WTC11 (cell line): Measurements from ENCODE around the gene CRACR2A. TPM values are rescaled to one million over a fixed set of nuclear protein-coding genes. Genes with fewer than 3 reads are reported as not detected.

Source experiments
- ATAC-seq: fragments of 200-7000 bp; cut with Tn5 transposase; 2 replicates; pipeline ENCODE4 v1.10.0; 2021; ENCODE audit warnings: mild to moderate bottlenecking, moderate library complexity
- CTCF ChIA-PET: fragments of 300-600 bp; sonication (Branson Sonifier 250); formaldehyde crosslinking; loops from one replicate; lab custom pipeline; 2021; ENCODE audit warnings: antibody characterized with exemption; lab: Charles Lee
- POLR2A ChIA-PET: fragments of 350-600 bp; sonication (Branson Sonifier 250); formaldehyde crosslinking; loops from one replicate; lab custom pipeline; 2021; ENCODE audit warnings: antibody characterized with exemption; lab: Charles Lee
- DNase-seq: peaks from one replicate; pipeline ENCODE4 v3.0.0; 2021; ENCODE audit warnings: low spot score
- H3K27ac Mint-ChIP-seq: 2 replicates; pipeline ENCODE4 v1.8.0; 2021; ENCODE audit warnings: mixed read lengths
- H3K27me3 Mint-ChIP-seq: 2 replicates; pipeline ENCODE4 v1.8.0; 2021; ENCODE audit warnings: low read depth, mild to moderate bottlenecking, moderate library complexity, mixed read lengths
- H3K36me3 Mint-ChIP-seq: 2 replicates; pipeline ENCODE4 v1.8.0; 2021; ENCODE audit warnings: mixed read lengths
- H3K4me1 Mint-ChIP-seq: 2 replicates; pipeline ENCODE4 v1.8.0; 2022; ENCODE audit warnings: mixed read lengths
- H3K4me3 Mint-ChIP-seq: 2 replicates; pipeline ENCODE4 v1.8.0; 2021; ENCODE audit warnings: mild to moderate bottlenecking, moderate library complexity, mixed read lengths
- H3K9me3 Mint-ChIP-seq: 2 replicates; pipeline ENCODE4 v1.8.0; 2021; ENCODE audit warnings: mixed read lengths
- KAT7 ChIP-seq: sonication (generic); formaldehyde crosslinking; IDR thresholded peaks from 2 replicates; pipeline ENCODE4 v1.8.1; 2023; ENCODE audit warnings: missing genetic modification reagents, mild to moderate bottlenecking, borderline replicate concordance
- MXD4 ChIP-seq: fragments of 250-450 bp; sonication (Bioruptor Pico); IDR thresholded peaks from 2 replicates; pipeline ENCODE4 v1.8.0; 2021; ENCODE audit warnings: mild to moderate bottlenecking, moderate library complexity, borderline replicate concordance
- NFATC4 ChIP-seq: fragments of 250-450 bp; sonication (Bioruptor Pico); IDR thresholded peaks from 2 replicates; pipeline ENCODE4 v1.9.0; 2021; ENCODE audit warnings: mild to moderate bottlenecking
- NFE2L1 ChIP-seq: sonication (generic); formaldehyde crosslinking; IDR thresholded peaks from 2 replicates; pipeline ENCODE4 v1.8.1; 2023; ENCODE audit warnings: missing genetic modification reagents
- OVOL2 ChIP-seq: fragments of 250-450 bp; sonication (Bioruptor Pico); IDR thresholded peaks from 2 replicates; pipeline ENCODE4 v1.9.0; 2021; ENCODE audit warnings: mild to moderate bottlenecking, borderline replicate concordance
- TEAD1 ChIP-seq: sonication (generic); formaldehyde crosslinking; IDR thresholded peaks from 2 replicates; pipeline ENCODE4 v1.8.0; 2022; ENCODE audit warnings: mild to moderate bottlenecking, missing genetic modification reagents
- ZBTB21 ChIP-seq: sonication (generic); formaldehyde crosslinking; IDR thresholded peaks from 2 replicates; pipeline ENCODE4 v1.8.1; 2023; ENCODE audit warnings: mild to moderate bottlenecking, missing genetic modification reagents, borderline replicate concordance
- total RNA-seq: library from RNA; stranded (reverse); gene quantifications from 3 replicates; pipeline ENCODE4 v1.2.3, GENCODE V29; 2021
- TF ChIP-seq, protein P1 (sequence below): sonication (generic); formaldehyde crosslinking; IDR thresholded peaks from 2 replicates; pipeline ENCODE4 v1.8.1; 2023; ENCODE audit warnings: mild to moderate bottlenecking, moderate library complexity, missing genetic modification reagents
- TF ChIP-seq, protein P2 (sequence below): sonication (generic); formaldehyde crosslinking; IDR thresholded peaks from 2 replicates; pipeline ENCODE4 v1.8.1; 2023; ENCODE audit warnings: mild to moderate bottlenecking, missing genetic modification reagents, moderate library complexity
- TF ChIP-seq, protein P3 (sequence below): sonication (generic); formaldehyde crosslinking; IDR thresholded peaks from 2 replicates; pipeline ENCODE4 v1.8.0; 2022; ENCODE audit warnings: mild to moderate bottlenecking, missing genetic modification reagents
- TF ChIP-seq, protein P4 (sequence below): sonication (generic); formaldehyde crosslinking; IDR thresholded peaks from 2 replicates; pipeline ENCODE4 v1.8.1; 2022; ENCODE audit warnings: low read depth, mild to moderate bottlenecking, moderate library complexity, missing genetic modification reagents, borderline replicate concordance
- TF ChIP-seq, protein P5 (sequence below): fragments of 250-450 bp; sonication (Bioruptor Pico); conservative IDR thresholded peaks from 2 replicates; pipeline ENCODE4 v1.9.0; 2021; ENCODE audit warnings: mild to moderate bottlenecking
- TF ChIP-seq, protein P6 (sequence below): sonication (generic); formaldehyde crosslinking; IDR thresholded peaks from 2 replicates; pipeline ENCODE4 v1.8.0; 2022; ENCODE audit warnings: missing genetic modification reagents
- TF ChIP-seq, protein P7 (sequence below): sonication (generic); formaldehyde crosslinking; IDR thresholded peaks from 2 replicates; pipeline ENCODE4 v1.8.1; 2022; ENCODE audit warnings: missing genetic modification reagents, borderline replicate concordance

Gene CRACR2A
- total RNA-seq, 1 experiment from 2014 or later, result 2.6 TPM

DNA sequence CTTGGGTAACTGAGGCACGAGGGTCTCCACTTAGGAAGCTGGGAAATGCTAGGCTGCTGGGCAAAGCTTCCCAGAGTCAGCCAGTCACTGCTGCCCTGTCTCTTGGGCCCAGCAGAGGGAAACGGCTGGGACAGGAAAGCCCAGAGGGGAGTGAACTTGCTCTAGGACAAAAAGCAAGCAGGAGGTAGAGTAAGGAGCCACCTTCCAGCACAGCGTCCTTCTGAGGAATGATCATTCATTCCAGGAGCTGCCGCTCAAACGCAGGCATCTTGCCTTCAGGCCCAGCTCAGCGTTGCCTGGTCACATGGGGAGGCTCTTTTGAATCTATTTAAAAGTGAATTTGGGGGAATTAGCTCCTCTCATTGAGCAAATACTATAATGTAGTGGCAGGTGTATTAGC lies 118.6 kb downstream of the CRACR2A start (continued):
- TF ChIP-seq, protein P1, sequence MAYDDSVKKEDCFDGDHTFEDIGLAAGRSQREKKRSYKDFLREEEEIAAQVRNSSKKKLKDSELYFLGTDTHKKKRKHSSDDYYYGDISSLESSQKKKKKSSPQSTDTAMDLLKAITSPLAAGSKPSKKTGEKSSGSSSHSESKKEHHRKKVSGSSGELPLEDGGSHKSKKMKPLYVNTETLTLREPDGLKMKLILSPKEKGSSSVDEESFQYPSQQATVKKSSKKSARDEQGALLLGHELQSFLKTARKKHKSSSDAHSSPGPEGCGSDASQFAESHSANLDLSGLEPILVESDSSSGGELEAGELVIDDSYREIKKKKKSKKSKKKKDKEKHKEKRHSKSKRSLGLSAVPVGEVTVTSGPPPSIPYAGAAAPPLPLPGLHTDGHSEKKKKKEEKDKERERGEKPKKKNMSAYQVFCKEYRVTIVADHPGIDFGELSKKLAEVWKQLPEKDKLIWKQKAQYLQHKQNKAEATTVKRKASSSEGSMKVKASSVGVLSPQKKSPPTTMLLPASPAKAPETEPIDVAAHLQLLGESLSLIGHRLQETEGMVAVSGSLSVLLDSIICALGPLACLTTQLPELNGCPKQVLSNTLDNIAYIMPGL (CRISPR knock-in tag), result no peak
- TF ChIP-seq, protein P2, sequence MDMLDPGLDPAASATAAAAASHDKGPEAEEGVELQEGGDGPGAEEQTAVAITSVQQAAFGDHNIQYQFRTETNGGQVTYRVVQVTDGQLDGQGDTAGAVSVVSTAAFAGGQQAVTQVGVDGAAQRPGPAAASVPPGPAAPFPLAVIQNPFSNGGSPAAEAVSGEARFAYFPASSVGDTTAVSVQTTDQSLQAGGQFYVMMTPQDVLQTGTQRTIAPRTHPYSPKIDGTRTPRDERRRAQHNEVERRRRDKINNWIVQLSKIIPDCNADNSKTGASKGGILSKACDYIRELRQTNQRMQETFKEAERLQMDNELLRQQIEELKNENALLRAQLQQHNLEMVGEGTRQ (CRISPR knock-in tag), result no peak
- TF ChIP-seq, protein P3, sequence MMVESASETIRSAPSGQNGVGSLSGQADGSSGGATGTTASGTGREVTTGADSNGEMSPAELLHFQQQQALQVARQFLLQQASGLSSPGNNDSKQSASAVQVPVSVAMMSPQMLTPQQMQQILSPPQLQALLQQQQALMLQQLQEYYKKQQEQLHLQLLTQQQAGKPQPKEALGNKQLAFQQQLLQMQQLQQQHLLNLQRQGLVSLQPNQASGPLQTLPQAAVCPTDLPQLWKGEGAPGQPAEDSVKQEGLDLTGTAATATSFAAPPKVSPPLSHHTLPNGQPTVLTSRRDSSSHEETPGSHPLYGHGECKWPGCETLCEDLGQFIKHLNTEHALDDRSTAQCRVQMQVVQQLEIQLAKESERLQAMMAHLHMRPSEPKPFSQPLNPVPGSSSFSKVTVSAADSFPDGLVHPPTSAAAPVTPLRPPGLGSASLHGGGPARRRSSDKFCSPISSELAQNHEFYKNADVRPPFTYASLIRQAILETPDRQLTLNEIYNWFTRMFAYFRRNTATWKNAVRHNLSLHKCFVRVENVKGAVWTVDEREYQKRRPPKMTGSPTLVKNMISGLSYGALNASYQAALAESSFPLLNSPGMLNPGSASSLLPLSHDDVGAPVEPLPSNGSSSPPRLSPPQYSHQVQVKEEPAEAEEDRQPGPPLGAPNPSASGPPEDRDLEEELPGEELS, result no peak
- TF ChIP-seq, protein P4, sequence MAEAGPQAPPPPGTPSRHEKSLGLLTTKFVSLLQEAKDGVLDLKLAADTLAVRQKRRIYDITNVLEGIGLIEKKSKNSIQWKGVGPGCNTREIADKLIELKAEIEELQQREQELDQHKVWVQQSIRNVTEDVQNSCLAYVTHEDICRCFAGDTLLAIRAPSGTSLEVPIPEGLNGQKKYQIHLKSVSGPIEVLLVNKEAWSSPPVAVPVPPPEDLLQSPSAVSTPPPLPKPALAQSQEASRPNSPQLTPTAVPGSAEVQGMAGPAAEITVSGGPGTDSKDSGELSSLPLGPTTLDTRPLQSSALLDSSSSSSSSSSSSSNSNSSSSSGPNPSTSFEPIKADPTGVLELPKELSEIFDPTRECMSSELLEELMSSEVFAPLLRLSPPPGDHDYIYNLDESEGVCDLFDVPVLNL, result no peak
- TF ChIP-seq NFATC4 (CRISPR knock-in tag) (no peak), ZBTB21 (CRISPR knock-in tag) (no peak), KAT7 (CRISPR knock-in tag) (no peak)

DNA sequence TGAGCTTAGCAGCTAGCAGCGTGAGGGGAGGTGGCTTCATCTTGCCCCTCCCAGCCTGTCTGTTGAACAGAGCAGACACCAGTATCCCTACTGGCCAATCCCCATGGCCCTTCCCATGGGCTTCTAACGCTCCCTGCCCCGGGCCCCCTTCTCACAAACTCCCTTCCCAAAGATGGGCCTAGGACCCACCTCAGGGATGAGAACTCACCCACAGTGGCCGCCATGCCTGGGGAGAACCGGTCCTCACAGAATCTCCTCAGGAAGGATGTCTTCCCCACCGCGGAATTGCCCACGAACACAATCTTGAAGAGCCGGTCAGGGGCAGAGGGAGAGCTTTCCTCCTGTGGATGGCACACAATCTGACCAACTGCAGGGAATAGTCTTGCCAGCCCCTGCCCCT lies 119.5 kb downstream of the CRACR2A start:
- no peaks in the 10 kb centered on the region for H3K9me3 Mint-ChIP-seq
- no peak overlapping the region for H3K4me3 Mint-ChIP-seq
- DNase-seq, result no peak
- H3K27me3 Mint-ChIP-seq, result peaks cover 3% of the 10 kb centered on the region; the same call in 1 of the 2 replicates
- H3K36me3 Mint-ChIP-seq, result no peaks in the 10 kb centered on the region
- TF ChIP-seq, protein P5, sequence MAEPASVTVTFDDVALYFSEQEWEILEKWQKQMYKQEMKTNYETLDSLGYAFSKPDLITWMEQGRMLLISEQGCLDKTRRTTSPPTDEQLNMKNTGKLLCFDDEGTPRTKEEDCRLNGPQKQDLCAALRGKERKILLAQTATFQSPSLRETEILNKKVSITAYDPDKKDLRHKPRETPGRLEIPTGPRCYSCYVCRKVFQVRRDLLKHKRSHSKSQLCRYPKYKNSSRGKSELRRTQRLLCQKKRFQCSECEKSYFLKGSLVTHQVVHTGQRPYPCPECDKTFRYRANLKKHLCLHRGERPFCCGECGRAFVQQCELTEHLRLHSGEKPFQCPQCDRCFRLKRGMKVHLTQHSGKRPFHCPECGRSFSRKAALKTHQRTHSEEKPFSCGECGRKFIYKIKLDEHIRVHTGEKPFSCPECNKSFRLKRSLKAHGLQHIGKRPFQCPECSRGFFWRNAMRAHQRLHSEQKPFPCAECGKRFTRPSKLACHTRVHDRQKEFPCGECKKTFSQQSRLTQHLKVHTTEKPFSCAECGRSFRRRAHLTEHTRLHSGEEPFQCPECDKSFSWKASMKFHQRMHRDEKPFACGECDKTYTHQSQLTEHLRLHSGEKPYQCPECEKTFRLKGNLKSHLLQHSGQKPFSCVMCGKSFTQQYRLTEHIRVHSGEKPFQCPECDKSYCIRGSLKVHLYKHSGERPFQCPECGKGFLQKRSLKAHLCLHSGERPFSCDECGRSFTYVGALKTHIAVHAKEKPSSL (CRISPR knock-in tag), result no peak
- peaks cover 23% of the 10 kb centered on the region for H3K4me1 Mint-ChIP-seq
- CTCF ChIA-PET, result interaction anchor here (2.3 kb wide), 1 partner anchor 333 kb away, joined by 10 read pairs; no protein-coding TSS in a partner anchor
- POLR2A ChIA-PET, result no interaction called here
- no peak overlapping the region for H3K27ac Mint-ChIP-seq
- no peak for ATAC-seq

DNA sequence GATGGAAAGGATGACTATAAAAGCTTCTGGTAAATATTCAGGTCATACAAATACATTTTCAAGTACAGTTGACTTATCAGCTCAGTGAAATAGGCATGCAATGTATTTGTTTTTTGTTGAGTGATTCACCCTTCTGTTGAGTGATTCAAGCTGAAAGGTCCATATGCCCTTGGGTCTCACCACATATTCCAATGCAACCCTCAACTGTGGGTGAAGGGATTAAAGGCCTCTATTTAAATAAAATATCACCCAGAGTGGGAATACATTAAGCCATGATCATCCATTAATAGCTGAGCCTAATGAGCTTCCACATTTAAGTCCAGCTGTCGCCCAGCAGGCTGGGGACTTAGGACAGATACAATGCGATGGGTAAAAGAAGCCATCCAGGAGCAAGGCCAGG lies 120.2 kb downstream of the CRACR2A start:
- CTCF ChIA-PET, result interaction anchor here (1.0 to 2.3 kb wide), 2 partner anchors 298 to 332 kb away, joined by 3 to 10 read pairs; no protein-coding TSS in a partner anchor
- TF ChIP-seq MXD4 (CRISPR knock-in tag) (no peak), TEAD1 (CRISPR knock-in tag) (no peak), NFE2L1 (CRISPR knock-in tag) (no peak), OVOL2 (CRISPR knock-in tag) (no peak)
- TF ChIP-seq, protein P6, sequence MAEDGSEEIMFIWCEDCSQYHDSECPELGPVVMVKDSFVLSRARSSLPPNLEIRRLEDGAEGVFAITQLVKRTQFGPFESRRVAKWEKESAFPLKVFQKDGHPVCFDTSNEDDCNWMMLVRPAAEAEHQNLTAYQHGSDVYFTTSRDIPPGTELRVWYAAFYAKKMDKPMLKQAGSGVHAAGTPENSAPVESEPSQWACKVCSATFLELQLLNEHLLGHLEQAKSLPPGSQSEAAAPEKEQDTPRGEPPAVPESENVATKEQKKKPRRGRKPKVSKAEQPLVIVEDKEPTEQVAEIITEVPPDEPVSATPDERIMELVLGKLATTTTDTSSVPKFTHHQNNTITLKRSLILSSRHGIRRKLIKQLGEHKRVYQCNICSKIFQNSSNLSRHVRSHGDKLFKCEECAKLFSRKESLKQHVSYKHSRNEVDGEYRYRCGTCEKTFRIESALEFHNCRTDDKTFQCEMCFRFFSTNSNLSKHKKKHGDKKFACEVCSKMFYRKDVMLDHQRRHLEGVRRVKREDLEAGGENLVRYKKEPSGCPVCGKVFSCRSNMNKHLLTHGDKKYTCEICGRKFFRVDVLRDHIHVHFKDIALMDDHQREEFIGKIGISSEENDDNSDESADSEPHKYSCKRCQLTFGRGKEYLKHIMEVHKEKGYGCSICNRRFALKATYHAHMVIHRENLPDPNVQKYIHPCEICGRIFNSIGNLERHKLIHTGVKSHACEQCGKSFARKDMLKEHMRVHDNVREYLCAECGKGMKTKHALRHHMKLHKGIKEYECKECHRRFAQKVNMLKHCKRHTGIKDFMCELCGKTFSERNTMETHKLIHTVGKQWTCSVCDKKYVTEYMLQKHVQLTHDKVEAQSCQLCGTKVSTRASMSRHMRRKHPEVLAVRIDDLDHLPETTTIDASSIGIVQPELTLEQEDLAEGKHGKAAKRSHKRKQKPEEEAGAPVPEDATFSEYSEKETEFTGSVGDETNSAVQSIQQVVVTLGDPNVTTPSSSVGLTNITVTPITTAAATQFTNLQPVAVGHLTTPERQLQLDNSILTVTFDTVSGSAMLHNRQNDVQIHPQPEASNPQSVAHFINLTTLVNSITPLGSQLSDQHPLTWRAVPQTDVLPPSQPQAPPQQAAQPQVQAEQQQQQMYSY (CRISPR knock-in tag), result no peak
- TF ChIP-seq, protein P7, sequence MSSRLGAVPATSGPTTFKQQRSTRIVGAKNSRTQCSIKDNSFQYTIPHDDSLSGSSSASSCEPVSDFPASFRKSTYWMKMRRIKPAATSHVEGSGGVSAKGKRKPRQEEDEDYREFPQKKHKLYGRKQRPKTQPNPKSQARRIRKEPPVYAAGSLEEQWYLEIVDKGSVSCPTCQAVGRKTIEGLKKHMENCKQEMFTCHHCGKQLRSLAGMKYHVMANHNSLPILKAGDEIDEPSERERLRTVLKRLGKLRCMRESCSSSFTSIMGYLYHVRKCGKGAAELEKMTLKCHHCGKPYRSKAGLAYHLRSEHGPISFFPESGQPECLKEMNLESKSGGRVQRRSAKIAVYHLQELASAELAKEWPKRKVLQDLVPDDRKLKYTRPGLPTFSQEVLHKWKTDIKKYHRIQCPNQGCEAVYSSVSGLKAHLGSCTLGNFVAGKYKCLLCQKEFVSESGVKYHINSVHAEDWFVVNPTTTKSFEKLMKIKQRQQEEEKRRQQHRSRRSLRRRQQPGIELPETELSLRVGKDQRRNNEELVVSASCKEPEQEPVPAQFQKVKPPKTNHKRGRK (CRISPR knock-in tag), result no peak
- TF ChIP-seq, all 79 proteins: peak for 0
- ATAC-seq (no peak), DNase-seq (no peak)
- no peak overlapping the region for H3K27ac Mint-ChIP-seq
- H3K36me3 Mint-ChIP-seq, result no peaks in the 10 kb centered on the region
- peaks cover 23% of the 10 kb centered on the region for H3K4me1 Mint-ChIP-seq
- no peaks in the 10 kb centered on the region for H3K9me3 Mint-ChIP-seq
- H3K27me3 Mint-ChIP-seq, result peaks cover 3% of the 10 kb centered on the region; the same call in 1 of the 2 replicates
- H3K4me3 Mint-ChIP-seq, result no peak overlapping the region
- POLR2A ChIA-PET, result no interaction called here
